Breast epithelium (tissue), 3 donors: Measurements from ENCODE around the gene DBT.

ENCODE experiments used
- CTCF ChIP-seq, 3 donors: fragments of 450-650 bp; IDR thresholded peaks; one replicate each; pipeline ENCODE4 v1.5.1; 2016 to 2017; ENCODE audit warnings: antibody characterized with exemption in 3 of 3, mild to moderate bottlenecking in 3 of 3, moderate library complexity in 3 of 3
- POLR2A ChIP-seq: fragments of 450-650 bp; IDR thresholded peaks from one replicate; pipeline ENCODE4 v1.6.1; 2016; ENCODE audit warnings: antibody characterized with exemption, mild to moderate bottlenecking, moderate library complexity

GRCh38 chr1:100240631-100241030 is 9.0 kb downstream of the DBT start:
- TF ChIP-seq CTCF (IDR thresholded peaks at IDR 0.05) (no peak), POLR2A (no peak)
